ENCODE data around the gene ALG14. TPM values are rescaled to one million over a fixed set of nuclear protein-coding genes. Genes with fewer than 3 reads are reported as not detected.

Gene ALG14
- total and polyA plus RNA-seq, 2 donors (not counting 1 experiment from before 2014, with no cell fraction given) = 3.5 to 3.8 TPM

DNA sequence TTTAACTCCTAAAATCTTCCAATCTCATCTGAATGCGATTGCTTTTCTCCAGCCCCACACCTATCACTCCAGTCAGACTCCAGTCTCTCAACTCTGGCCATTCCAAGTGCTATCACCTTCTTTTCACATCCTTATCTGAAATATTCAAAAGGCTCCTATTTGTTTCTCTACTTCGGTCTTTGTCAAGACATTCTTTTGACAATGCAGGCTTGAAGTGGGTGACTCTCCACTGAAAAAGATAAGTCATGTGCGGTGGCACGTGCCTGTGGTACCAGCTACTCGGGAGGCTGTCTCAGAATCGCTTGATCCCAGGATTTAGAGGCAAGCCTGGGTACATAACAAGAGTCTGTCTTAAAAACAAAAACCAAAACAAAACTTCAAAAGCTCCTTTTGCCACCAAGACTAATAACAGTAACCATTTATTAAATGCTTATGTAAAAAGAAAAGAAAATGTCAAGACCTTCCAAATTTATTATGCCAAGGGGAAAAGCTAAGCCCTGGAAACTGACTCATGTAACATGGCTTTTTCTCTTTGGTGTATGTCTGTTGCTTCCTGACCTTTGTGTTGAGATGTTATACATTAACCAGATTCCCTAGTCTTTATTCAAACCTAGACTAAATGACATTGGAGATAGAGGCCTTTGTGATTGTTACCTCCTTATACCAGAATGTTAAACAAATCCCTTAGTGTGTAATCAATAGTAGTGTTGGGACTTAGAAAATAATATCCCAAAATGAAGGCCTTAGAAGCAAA is 3.6 kb downstream of the ALG14 start:
- Histone ChIP-seq H3K27ac (ENCODE audit: insufficient read depth, low read length) (no peak overlapping the region), H3K36me3 (ENCODE audit: control insufficient read depth, insufficient read depth, low read length) (no peaks in the 10 kb centered on the region), H3K4me3 (replicated peaks in 1 of 4; ENCODE audit: control extremely low read depth in 1 of 4, insufficient read depth in 1 of 4, low read depth in 3 of 4, low read length in 4 of 4) (no peak overlapping the region), H4K20me1 (ENCODE audit: control insufficient read depth, extremely low read depth, insufficient read depth, low read length) (no peaks in the 10 kb centered on the region), H3K9me3 (ENCODE audit: control insufficient read depth, insufficient read depth, low read depth, low read length) (no peaks in the 10 kb centered on the region), H3K4me2 (ENCODE audit: extremely low read depth, insufficient read depth, low read length) (no peak overlapping the region), H3K27me3 (ENCODE audit: control insufficient read depth, insufficient read depth, low read length) (no peaks in the 10 kb centered on the region), H2AFZ (ENCODE audit: low read length) (no peak overlapping the region), H3K79me2 (ENCODE audit: control insufficient read depth, insufficient read depth, low read length) (no peaks in the 10 kb centered on the region), H3K9ac (ENCODE audit: insufficient read depth, low read length) (no peak overlapping the region), H3K4me1 (ENCODE audit: control insufficient read depth, extremely low read depth, insufficient read depth, low read length) (peaks cover 2% of the 10 kb centered on the region)
- TF ChIP-seq EZH2 (IDR thresholded peaks at IDR 0.05; ENCODE audit: low read length, missing control alignments) = no peak
- TF ChIP-seq, protein P1, sequence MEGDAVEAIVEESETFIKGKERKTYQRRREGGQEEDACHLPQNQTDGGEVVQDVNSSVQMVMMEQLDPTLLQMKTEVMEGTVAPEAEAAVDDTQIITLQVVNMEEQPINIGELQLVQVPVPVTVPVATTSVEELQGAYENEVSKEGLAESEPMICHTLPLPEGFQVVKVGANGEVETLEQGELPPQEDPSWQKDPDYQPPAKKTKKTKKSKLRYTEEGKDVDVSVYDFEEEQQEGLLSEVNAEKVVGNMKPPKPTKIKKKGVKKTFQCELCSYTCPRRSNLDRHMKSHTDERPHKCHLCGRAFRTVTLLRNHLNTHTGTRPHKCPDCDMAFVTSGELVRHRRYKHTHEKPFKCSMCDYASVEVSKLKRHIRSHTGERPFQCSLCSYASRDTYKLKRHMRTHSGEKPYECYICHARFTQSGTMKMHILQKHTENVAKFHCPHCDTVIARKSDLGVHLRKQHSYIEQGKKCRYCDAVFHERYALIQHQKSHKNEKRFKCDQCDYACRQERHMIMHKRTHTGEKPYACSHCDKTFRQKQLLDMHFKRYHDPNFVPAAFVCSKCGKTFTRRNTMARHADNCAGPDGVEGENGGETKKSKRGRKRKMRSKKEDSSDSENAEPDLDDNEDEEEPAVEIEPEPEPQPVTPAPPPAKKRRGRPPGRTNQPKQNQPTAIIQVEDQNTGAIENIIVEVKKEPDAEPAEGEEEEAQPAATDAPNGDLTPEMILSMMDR (conservative IDR thresholded peaks at IDR 0.05 in 1 of 2, IDR thresholded peaks at IDR 0.05 in 1 of 2; ENCODE audit: low read depth in 1 of 2, low read length in 2 of 2) = no peak
- DNase-seq (ENCODE audit: low read depth in 2 of 2) = no peak

DNA sequence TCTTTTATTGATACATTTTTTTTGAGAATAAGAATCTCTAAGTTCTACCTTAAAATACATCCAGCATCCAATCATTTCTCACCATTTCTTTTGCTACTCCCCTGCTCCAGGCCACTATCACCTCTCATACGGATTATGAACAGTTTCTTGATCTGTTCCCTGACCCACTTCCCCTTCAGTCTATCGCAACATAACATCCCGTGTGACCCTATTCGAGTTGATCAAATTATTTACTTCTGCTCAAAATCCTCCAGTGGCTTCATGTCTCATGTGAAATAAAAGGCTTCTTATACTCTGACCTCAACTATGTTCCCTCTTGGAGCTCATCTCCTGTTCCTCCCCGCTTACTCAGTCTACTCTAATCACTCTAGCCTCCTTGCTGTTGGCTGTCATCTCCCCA is 5.2 kb downstream of the ALG14 start:
- H3K4me1 ChIP-seq (ENCODE audit: control insufficient read depth, extremely low read depth, insufficient read depth, low read length) = no peaks in the 10 kb centered on the region
- H3K79me2 ChIP-seq (ENCODE audit: control insufficient read depth, insufficient read depth, low read length) = no peaks in the 10 kb centered on the region
- no peaks in the 10 kb centered on the region for H3K36me3 ChIP-seq (ENCODE audit: control insufficient read depth, insufficient read depth, low read length)
- H3K9ac ChIP-seq (ENCODE audit: insufficient read depth, low read length) = no peak overlapping the region
- no peak for TF ChIP-seq EZH2 (IDR thresholded peaks at IDR 0.05; ENCODE audit: low read length, missing control alignments)
- TF ChIP-seq, protein P1 (conservative IDR thresholded peaks at IDR 0.05 in 1 of 2, IDR thresholded peaks at IDR 0.05 in 1 of 2; ENCODE audit: low read depth in 1 of 2, low read length in 2 of 2) = no peak
- H3K9me3 ChIP-seq (ENCODE audit: control insufficient read depth, insufficient read depth, low read depth, low read length) = no peaks in the 10 kb centered on the region
- no peak overlapping the region for H3K4me3 ChIP-seq (replicated peaks in 1 of 4; ENCODE audit: control extremely low read depth in 1 of 4, insufficient read depth in 1 of 4, low read depth in 3 of 4, low read length in 4 of 4)
- DNase-seq (ENCODE audit: low read depth in 2 of 2) = no peak
- no peaks in the 10 kb centered on the region for H4K20me1 ChIP-seq (ENCODE audit: control insufficient read depth, extremely low read depth, insufficient read depth, low read length)
- no peak overlapping the region for H3K4me2 ChIP-seq (ENCODE audit: extremely low read depth, insufficient read depth, low read length)
- H2AFZ ChIP-seq (ENCODE audit: low read length) = no peak overlapping the region
- no peak overlapping the region for H3K27ac ChIP-seq (ENCODE audit: insufficient read depth, low read length)
- no peaks in the 10 kb centered on the region for H3K27me3 ChIP-seq (ENCODE audit: control insufficient read depth, insufficient read depth, low read length)

DNA sequence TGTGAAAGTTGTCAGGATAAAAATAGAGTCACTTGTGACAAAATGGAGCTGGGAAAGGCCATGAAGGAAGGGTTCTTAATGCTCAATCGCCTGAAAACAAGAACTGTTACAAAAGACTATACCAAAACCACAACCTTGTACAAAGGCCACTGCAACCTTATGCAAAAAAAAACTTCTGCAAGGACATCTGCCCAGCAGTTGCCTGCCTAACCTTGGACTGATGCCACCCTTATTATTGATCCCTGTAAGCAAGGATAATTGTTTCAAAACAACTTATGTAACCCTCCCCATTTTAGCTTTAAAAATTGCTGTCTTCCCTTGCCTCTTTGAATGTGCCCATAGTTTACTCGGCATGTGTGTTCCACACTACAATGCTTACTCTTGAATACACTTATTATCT is 5.7 kb downstream of the ALG14 start:
- Histone ChIP-seq H3K4me1 (ENCODE audit: control insufficient read depth, extremely low read depth, insufficient read depth, low read length) (no peaks in the 10 kb centered on the region), H2AFZ (ENCODE audit: low read length) (no peak overlapping the region), H3K9ac (ENCODE audit: insufficient read depth, low read length) (no peak overlapping the region), H3K79me2 (ENCODE audit: control insufficient read depth, insufficient read depth, low read length) (no peaks in the 10 kb centered on the region), H3K4me3 (replicated peaks in 1 of 4; ENCODE audit: control extremely low read depth in 1 of 4, insufficient read depth in 1 of 4, low read depth in 3 of 4, low read length in 4 of 4) (no peak overlapping the region), H3K9me3 (ENCODE audit: control insufficient read depth, insufficient read depth, low read depth, low read length) (no peaks in the 10 kb centered on the region), H4K20me1 (ENCODE audit: control insufficient read depth, extremely low read depth, insufficient read depth, low read length) (no peaks in the 10 kb centered on the region), H3K4me2 (ENCODE audit: extremely low read depth, insufficient read depth, low read length) (no peak overlapping the region), H3K36me3 (ENCODE audit: control insufficient read depth, insufficient read depth, low read length) (peaks cover 1% of the 10 kb centered on the region), H3K27ac (ENCODE audit: insufficient read depth, low read length) (no peak overlapping the region), H3K27me3 (ENCODE audit: control insufficient read depth, insufficient read depth, low read length) (no peaks in the 10 kb centered on the region)
- TF ChIP-seq, protein P1 (conservative IDR thresholded peaks at IDR 0.05 in 1 of 2, IDR thresholded peaks at IDR 0.05 in 1 of 2; ENCODE audit: low read depth in 1 of 2, low read length in 2 of 2) = no peak
- no peak for TF ChIP-seq EZH2 (IDR thresholded peaks at IDR 0.05; ENCODE audit: low read length, missing control alignments)
- no peak for DNase-seq (ENCODE audit: low read depth in 2 of 2)
